GM12878 (cell line): Measurements from ENCODE around the gene LRRC7. TPM values are rescaled to one million over a fixed set of nuclear protein-coding genes. Genes with fewer than 3 reads are reported as not detected.

Source experiments
- ATAC-seq: fragments of 200-7000 bp; cut with Tn5 transposase; 3 replicates; pipeline ENCODE4 v1.9.1; 2020; ENCODE audit warnings: mild to moderate bottlenecking, moderate library complexity
- BruUV-seq: library from RNA; stranded (reverse); fragments of 400-500 nt; replicated peaks from 2 replicates; lab custom pipeline; 2021; lab: Mats Ljungman, UMichigan
- CTCF ChIA-PET: fragments of 300-600 bp; sonication (Branson Sonifier 250); formaldehyde crosslinking; extraction: SDS; loops from one replicate; lab custom pipeline; 2021; ENCODE audit warnings: inconsistent platforms; lab: Yijun Ruan, JAX
- POLR2A ChIA-PET: fragments of 350-600 bp; formaldehyde crosslinking; extraction: SDS; loops from one replicate; lab custom pipeline; 2021; ENCODE audit warnings: inconsistent platforms; lab: Charles Lee
- RAD21 ChIA-PET: fragments of 300-600 bp; sonication (Branson Sonifier 250); formaldehyde crosslinking; loops from one replicate; lab custom pipeline; 2023; ENCODE audit warnings: antibody characterized with exemption; ENCODE audit not compliant: unreplicated experiment; lab: Charles Lee
- SMC1A ChIA-PET: fragments of 300-600 bp; sonication (Branson Sonifier 250); formaldehyde crosslinking; loops from one replicate; lab custom pipeline; 2023; ENCODE audit not compliant: unreplicated experiment, uncharacterized antibody; lab: Charles Lee
- DNase-seq: peaks from one replicate; pipeline ENCODE4 v3.0.0-alpha.2; 2011; ENCODE audit warnings: low read depth, low spot score
- FAIRE-seq: peaks from 3 replicates; lab custom pipeline; 2011; peaks lifted over from hg19 to GRCh38; lab: Jason Lieb, UNC
- H2AFZ ChIP-seq: 2 replicates; pipeline ENCODE4 v1.6.0; 2011; ENCODE audit warnings: low read depth, low read length, control low read depth; ENCODE audit not compliant: control insufficient read depth
- H3K27ac ChIP-seq: 2 replicates; pipeline ENCODE4 v1.5.1; 2011; ENCODE audit warnings: control low read depth; ENCODE audit not compliant: control insufficient read depth, insufficient read depth
- H3K27me3 ChIP-seq, 2 experiments: replicated peaks in 1 of 2; 2 replicates each; pipeline versions ENCODE4 v1.6.0 to v1.6.1; 2011; ENCODE audit warnings: low read length in 1 of 2; ENCODE audit not compliant: control insufficient read depth in 2 of 2, insufficient read depth in 2 of 2
- H3K36me3 ChIP-seq, 2 experiments: 2 replicates each; pipeline ENCODE4 v1.5.1; 2011; ENCODE audit warnings: low read length in 1 of 2; ENCODE audit not compliant: control insufficient read depth in 2 of 2, insufficient read depth in 2 of 2
- H3K4me1 ChIP-seq: 2 replicates; pipeline ENCODE4 v1.6.1; 2011; ENCODE audit warnings: mild to moderate bottlenecking, low read length, moderate library complexity, mixed read lengths; ENCODE audit not compliant: control insufficient read depth, insufficient read depth
- H3K4me2 ChIP-seq: 2 replicates; pipeline ENCODE4 v1.6.0; 2011; ENCODE audit warnings: control low read depth; ENCODE audit not compliant: control insufficient read depth, insufficient read depth
- H3K4me3 ChIP-seq: fragments of 200-600 bp; sonication (generic); 2 replicates; pipeline ENCODE4 v1.5.1; 2016
- H3K79me2 ChIP-seq: 2 replicates; pipeline ENCODE4 v1.6.0; 2011; ENCODE audit warnings: low read length; ENCODE audit not compliant: control insufficient read depth, insufficient read depth
- H3K9ac ChIP-seq: 2 replicates; pipeline ENCODE4 v1.8.0; 2011; ENCODE audit warnings: low read length, control low read depth, mixed read lengths; ENCODE audit not compliant: control insufficient read depth, insufficient read depth
- H3K9me3 ChIP-seq: replicated peaks from 3 replicates; pipeline ENCODE4 v1.5.1; 2011; ENCODE audit warnings: mild to moderate bottlenecking, low read length; ENCODE audit not compliant: control insufficient read depth, insufficient read depth
- H4K20me1 ChIP-seq: 2 replicates; pipeline ENCODE4 v1.6.0; 2011; ENCODE audit not compliant: control insufficient read depth, insufficient read depth
- ATF7 ChIP-seq: fragments of 450-650 bp; IDR thresholded peaks from 2 replicates; pipeline ENCODE4 v1.6.1; 2016; ENCODE audit warnings: low read depth, mild to moderate bottlenecking
- ETV6 ChIP-seq, 2 experiments: fragments of 450-650 bp in 1 of 2; IDR thresholded peaks in 1 of 2; conservative IDR thresholded peaks in 1 of 2; 2 replicates each; pipeline ENCODE4 v1.6.1; 2014; ENCODE audit warnings: antibody characterized with exemption in 1 of 2, borderline replicate concordance in 1 of 2, low read depth in 1 of 2, mild to moderate bottlenecking in 1 of 2, moderate library complexity in 1 of 2
- JUND ChIP-seq: IDR thresholded peaks from 2 replicates; pipeline ENCODE4 v1.6.1; 2012; ENCODE audit warnings: low read depth, mild to moderate bottlenecking, low read length, improper control_type of control experiment, moderate library complexity
- KDM1A ChIP-seq: fragments of 200-600 bp; sonication (generic); IDR thresholded peaks from 2 replicates; pipeline ENCODE4 v1.6.1; 2016; ENCODE audit warnings: borderline replicate concordance
- MEF2A ChIP-seq: IDR thresholded peaks from 2 replicates; pipeline ENCODE4 v1.6.1; 2011; ENCODE audit warnings: low read depth, mild to moderate bottlenecking, low read length, moderate library complexity; ENCODE audit not compliant: insufficient read depth
- MYB ChIP-seq: fragments of 150-350 bp; IDR thresholded peaks from 2 replicates; pipeline ENCODE4 v1.6.1; 2014; ENCODE audit warnings: mild to moderate bottlenecking, low read depth, low read length, borderline replicate concordance
- PAX8 ChIP-seq: fragments of 450-650 bp; IDR thresholded peaks from 2 replicates; pipeline ENCODE4 v1.6.1; 2017; ENCODE audit warnings: mild to moderate bottlenecking, moderate library complexity
- RFX5 ChIP-seq: IDR thresholded peaks from 2 replicates; pipeline ENCODE4 v1.6.1; 2011; ENCODE audit warnings: low read depth, low read length, improper control_type of control experiment
- SREBF1 ChIP-seq: IDR thresholded peaks from 2 replicates; pipeline ENCODE4 v1.6.1; 2012; ENCODE audit warnings: mild to moderate bottlenecking, low read length
- TARDBP ChIP-seq: IDR thresholded peaks from 2 replicates; pipeline ENCODE4 v1.6.1; 2016; ENCODE audit warnings: borderline replicate concordance
- ZNF687 ChIP-seq: fragments of 450-650 bp; IDR thresholded peaks from 2 replicates; pipeline ENCODE4 v1.6.1; 2017; ENCODE audit warnings: mild to moderate bottlenecking, moderate library complexity
- WGBS: methylation state at CpG from one replicate; pipeline ENCODE4 v1.1.6; 2016; ENCODE audit warnings: low lambda C conversion rate; ENCODE audit not compliant: insufficient replicate concordance, insufficient coverage; ENCODE audit errors: missing lambda C conversion rate; 5-methylcytosine and 5-hydroxymethylcytosine counted together
- in situ Hi-C: fragments of 300-500 bp; cut with MboI; formaldehyde crosslinking; loops from 9 replicates; pipeline ENCODE4 v1.14.3; 2018; ENCODE audit warnings: mixed read lengths
- intact Hi-C: fragments of 100-400 bp; cut with micrococcal nuclease; formaldehyde crosslinking; loops from one replicate; pipeline ENCODE4 v1.14.2; 2022; ENCODE audit not compliant: unreplicated experiment
- polyA plus RNA-seq, 11 experiments: library from polyadenylated mRNA; depleted of rRNA in 4 of 11; unstranded in 6 of 11; stranded (reverse) in 5 of 11; fragments of >200 nt; fragmentation: Nextera tagmentation in 4 of 11; fragmentation: Illumina TruSeq in 1 of 11; extraction: Ambion mirVana in 4 of 11; extraction: Trizol in 1 of 11; gene quantifications; 1 replicate in 1 of 11; 2 replicates in 10 of 11; pipeline versions ENCODE4 v1.2.1 to v1.2.3, GENCODE V29; 2011 to 2016; ENCODE audit warnings: inconsistent platforms in 2 of 11, missing spikeins in 2 of 11, low read depth in 1 of 11
- total RNA-seq, 4 experiments: library from RNA; depleted of rRNA in 3 of 4; stranded (reverse); fragments of >200 nt in 3 of 4; fragmentation: Illumina TruSeq in 1 of 4; extraction: Trizol in 1 of 4; gene quantifications; 2 replicates each; pipeline versions ENCODE4 v1.2.1 to v1.2.3, GENCODE V29; 2013 to 2021
- TF ChIP-seq, protein P1 (sequence below): fragments of 450-650 bp; formaldehyde crosslinking; IDR thresholded peaks from 2 replicates; pipeline ENCODE4 v1.5.0; 2022; ENCODE audit warnings: mild to moderate bottlenecking, missing genetic modification characterization
- TF ChIP-seq, protein P2 (sequence below): fragments of 450-650 bp; formaldehyde crosslinking; IDR thresholded peaks from 2 replicates; pipeline ENCODE4 v1.4.0; 2022; ENCODE audit warnings: mild to moderate bottlenecking, moderate library complexity

LRRC7 gene
- total and polyA plus RNA-seq, 10 of the 15 experiments (the other 5 are each of a cell fraction or from before 2014, with no cell fraction given): 0.05 to 1.4 (median 0.24) TPM; not detected in 5

GRCh38 chr1:70008660-70009059 lies 440.9 kb downstream of the LRRC7 start:
- no peaks in the 10 kb centered on the region for H4K20me1 ChIP-seq
- in situ Hi-C loops (no loop called here), intact Hi-C loops (no loop called here)
- no peaks in the 10 kb centered on the region for H3K4me1 ChIP-seq
- RAD21 ChIA-PET: no interaction called here
- no peak overlapping the region for H3K27ac ChIP-seq
- DNase-seq: no peak
- no TSS peak for BruUV-seq
- H3K27me3 ChIP-seq: no peaks in the 10 kb centered on the region
- H3K4me2 ChIP-seq: no peak overlapping the region
- no peak for ATAC-seq
- CTCF ChIA-PET: no interaction called here
- no peak overlapping the region for H3K9ac ChIP-seq
- no peaks in the 10 kb centered on the region for H3K36me3 ChIP-seq
- POLR2A ChIA-PET: no interaction called here
- TF ChIP-seq, protein P1, sequence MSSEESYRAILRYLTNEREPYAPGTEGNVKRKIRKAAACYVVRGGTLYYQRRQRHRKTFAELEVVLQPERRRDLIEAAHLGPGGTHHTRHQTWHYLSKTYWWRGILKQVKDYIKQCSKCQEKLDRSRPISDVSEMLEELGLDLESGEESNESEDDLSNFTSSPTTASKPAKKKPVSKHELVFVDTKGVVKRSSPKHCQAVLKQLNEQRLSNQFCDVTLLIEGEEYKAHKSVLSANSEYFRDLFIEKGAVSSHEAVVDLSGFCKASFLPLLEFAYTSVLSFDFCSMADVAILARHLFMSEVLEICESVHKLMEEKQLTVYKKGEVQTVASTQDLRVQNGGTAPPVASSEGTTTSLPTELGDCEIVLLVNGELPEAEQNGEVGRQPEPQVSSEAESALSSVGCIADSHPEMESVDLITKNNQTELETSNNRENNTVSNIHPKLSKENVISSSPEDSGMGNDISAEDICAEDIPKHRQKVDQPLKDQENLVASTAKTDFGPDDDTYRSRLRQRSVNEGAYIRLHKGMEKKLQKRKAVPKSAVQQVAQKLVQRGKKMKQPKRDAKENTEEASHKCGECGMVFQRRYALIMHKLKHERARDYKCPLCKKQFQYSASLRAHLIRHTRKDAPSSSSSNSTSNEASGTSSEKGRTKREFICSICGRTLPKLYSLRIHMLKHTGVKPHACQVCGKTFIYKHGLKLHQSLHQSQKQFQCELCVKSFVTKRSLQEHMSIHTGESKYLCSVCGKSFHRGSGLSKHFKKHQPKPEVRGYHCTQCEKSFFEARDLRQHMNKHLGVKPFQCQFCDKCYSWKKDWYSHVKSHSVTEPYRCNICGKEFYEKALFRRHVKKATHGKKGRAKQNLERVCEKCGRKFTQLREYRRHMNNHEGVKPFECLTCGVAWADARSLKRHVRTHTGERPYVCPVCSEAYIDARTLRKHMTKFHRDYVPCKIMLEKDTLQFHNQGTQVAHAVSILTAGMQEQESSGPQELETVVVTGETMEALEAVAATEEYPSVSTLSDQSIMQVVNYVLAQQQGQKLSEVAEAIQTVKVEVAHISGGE (CRISPR knock-in tag): no peak
- TF ChIP-seq, protein P2, sequence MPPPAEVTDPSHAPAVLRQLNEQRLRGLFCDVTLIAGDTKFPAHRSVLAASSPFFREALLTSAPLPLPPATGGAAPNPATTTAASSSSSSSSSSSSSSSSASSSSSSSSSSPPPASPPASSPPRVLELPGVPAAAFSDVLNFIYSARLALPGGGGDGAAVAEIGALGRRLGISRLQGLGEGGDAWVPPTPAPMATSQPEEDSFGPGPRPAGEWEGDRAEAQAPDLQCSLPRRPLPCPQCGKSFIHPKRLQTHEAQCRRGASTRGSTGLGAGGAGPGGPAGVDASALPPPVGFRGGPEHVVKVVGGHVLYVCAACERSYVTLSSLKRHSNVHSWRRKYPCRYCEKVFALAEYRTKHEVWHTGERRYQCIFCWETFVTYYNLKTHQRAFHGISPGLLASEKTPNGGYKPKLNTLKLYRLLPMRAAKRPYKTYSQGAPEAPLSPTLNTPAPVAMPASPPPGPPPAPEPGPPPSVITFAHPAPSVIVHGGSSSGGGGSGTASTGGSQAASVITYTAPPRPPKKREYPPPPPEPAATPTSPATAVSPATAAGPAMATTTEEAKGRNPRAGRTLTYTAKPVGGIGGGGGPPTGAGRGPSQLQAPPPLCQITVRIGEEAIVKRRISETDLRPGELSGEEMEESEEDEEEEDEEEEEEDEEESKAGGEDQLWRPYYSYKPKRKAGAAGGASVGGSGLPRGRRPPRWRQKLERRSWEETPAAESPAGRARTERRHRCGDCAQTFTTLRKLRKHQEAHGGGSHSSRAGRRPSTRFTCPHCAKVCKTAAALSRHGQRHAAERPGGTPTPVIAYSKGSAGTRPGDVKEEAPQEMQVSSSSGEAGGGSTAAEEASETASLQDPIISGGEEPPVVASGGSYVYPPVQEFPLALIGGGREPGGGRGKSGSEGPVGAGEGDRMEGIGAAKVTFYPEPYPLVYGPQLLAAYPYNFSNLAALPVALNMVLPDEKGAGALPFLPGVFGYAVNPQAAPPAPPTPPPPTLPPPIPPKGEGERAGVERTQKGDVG (CRISPR knock-in tag): no peak
- TF ChIP-seq JUND (no peak), SREBF1 (no peak), PAX8 (no peak), MEF2A (no peak), ZNF687 (no peak), TARDBP (no peak), KDM1A (no peak), RFX5 (no peak), ATF7 (no peak), MYB (no peak), ETV6 (conservative IDR thresholded peaks at IDR 0.05 in 1 of 2, IDR thresholded peaks at IDR 0.05 in 1 of 2; ENCODE audit: borderline replicate concordance in 1 of 2, low read depth in 1 of 2) (no peak)
- H3K4me3 ChIP-seq: no peak overlapping the region
- H2AFZ ChIP-seq: no peak overlapping the region
- no peak for FAIRE-seq
- SMC1A ChIA-PET: no interaction called here
- WGBS: 0% methylated on average over 2 of the region's 2 CpGs
- no peaks in the 10 kb centered on the region for H3K79me2 ChIP-seq
- no peaks in the 10 kb centered on the region for H3K9me3 ChIP-seq
